Hepatocyte (in vitro differentiated cells): ENCODE data around the gene TBC1D5. TPM values are rescaled to one million over a fixed set of nuclear protein-coding genes. Genes with fewer than 3 reads are reported as not detected.

Experiments
- DNase-seq: peaks from one replicate; pipeline ENCODE4 v3.0.0-alpha.2; 2016; ENCODE audit warnings: low spot score
- H2AFZ ChIP-seq: fragments of 200-600 bp; sonication (generic); 2 replicates; pipeline ENCODE4 v1.6.0; 2016; ENCODE audit warnings: antibody characterized with exemption, mild to moderate bottlenecking
- H3K27ac ChIP-seq: fragments of 200-600 bp; sonication (generic); 2 replicates; pipeline ENCODE4 v1.5.1; 2016; ENCODE audit warnings: mild to moderate bottlenecking
- H3K27me3 ChIP-seq: fragments of 200-600 bp; sonication (generic); 2 replicates; pipeline ENCODE4 v1.6.1; 2016
- H3K36me3 ChIP-seq: fragments of 200-600 bp; sonication (generic); replicated peaks from 2 replicates; pipeline ENCODE4 v1.5.1; 2016; ENCODE audit warnings: low read depth; ENCODE audit not compliant: insufficient read depth
- H3K4me1 ChIP-seq: fragments of 200-600 bp; sonication (generic); 2 replicates; pipeline ENCODE4 v1.5.1; 2016; ENCODE audit warnings: mild to moderate bottlenecking, moderate library complexity; ENCODE audit not compliant: insufficient read depth
- H3K4me2 ChIP-seq: fragments of 200-600 bp; sonication (generic); 2 replicates; pipeline ENCODE4 v1.6.0; 2016
- H3K4me3 ChIP-seq: fragments of 200-600 bp; sonication (generic); 2 replicates; pipeline ENCODE4 v1.5.1; 2016; ENCODE audit warnings: mild to moderate bottlenecking
- H3K79me2 ChIP-seq: fragments of 200-600 bp; sonication (generic); 2 replicates; pipeline ENCODE4 v1.6.0; 2017; ENCODE audit warnings: mild to moderate bottlenecking
- H3K9me2 ChIP-seq: fragments of 200-600 bp; sonication (generic); replicated peaks from 2 replicates; pipeline ENCODE4 v1.6.0; 2017; ENCODE audit warnings: mild to moderate bottlenecking; ENCODE audit not compliant: insufficient read depth
- H3K9me3 ChIP-seq: fragments of 200-600 bp; sonication (generic); 2 replicates; pipeline ENCODE4 v1.5.1; 2016; ENCODE audit warnings: low read depth, mild to moderate bottlenecking
- H4K20me1 ChIP-seq: fragments of 200-600 bp; sonication (generic); 2 replicates; pipeline ENCODE4 v1.6.0; 2016; ENCODE audit warnings: mild to moderate bottlenecking; ENCODE audit not compliant: insufficient read depth, poor library complexity, severe bottlenecking
- EZH2 ChIP-seq: fragments of 200-600 bp; sonication (generic); IDR thresholded peaks from 2 replicates; pipeline ENCODE4 v1.6.1; 2016; ENCODE audit warnings: antibody characterized with exemption, mild to moderate bottlenecking, borderline replicate concordance
- EZH2phosphoT487 ChIP-seq: fragments of 200-600 bp; sonication (generic); IDR thresholded peaks from one replicate; pipeline ENCODE4 v1.6.1; 2018; ENCODE audit warnings: antibody characterized with exemption, mild to moderate bottlenecking, low read depth, moderate library complexity; ENCODE audit not compliant: unreplicated experiment, severe bottlenecking
- WGBS: methylation state at CpG from one replicate; pipeline ENCODE4 v1.1.6; 2016; ENCODE audit warnings: low lambda C conversion rate; ENCODE audit errors: missing lambda C conversion rate; 5-methylcytosine and 5-hydroxymethylcytosine counted together
- polyA plus RNA-seq: library from polyadenylated mRNA; unstranded; fragments of >200 nt; fragmentation: Nextera tagmentation; extraction: Ambion mirVana; gene quantifications from 2 replicates; pipeline ENCODE4 v1.2.1, GENCODE V29; 2016
- total RNA-seq: library from RNA; depleted of rRNA; stranded (reverse); fragments of >200 nt; gene quantifications from 2 replicates; pipeline ENCODE4 v1.2.3, GENCODE V29; 2014
- TF ChIP-seq, protein P1 (sequence below): fragments of 200-600 bp; sonication (generic); IDR thresholded peaks from 2 replicates; pipeline ENCODE4 v1.5.1; 2016; ENCODE audit warnings: antibody characterized with exemption, mild to moderate bottlenecking; ENCODE audit not compliant: poor library complexity

Gene TBC1D5
- total and polyA plus RNA-seq, 2 experiments from 2014 or later: 17.0 to 64.2 TPM

- Histone ChIP-seq H2AFZ (no peak overlapping the region), H3K9me2 (no peaks in the 10 kb centered on the region), H3K79me2 (peaks cover 7% of the 10 kb centered on the region), H3K36me3 (no peaks in the 10 kb centered on the region), H3K4me3 (no peak overlapping the region), H3K9me3 (no peaks in the 10 kb centered on the region), H3K27me3 (no peaks in the 10 kb centered on the region), H3K27ac (no peak overlapping the region), H3K4me1 (no peaks in the 10 kb centered on the region), H3K4me2 (no peak overlapping the region), H4K20me1 (no peaks in the 10 kb centered on the region)
- 81% methylated on average over 3 of the region's 3 CpGs for WGBS
- no peak for DNase-seq
- TF ChIP-seq EZH2: no peak
- no peak for TF ChIP-seq EZH2phosphoT487
- TF ChIP-seq, protein P1, sequence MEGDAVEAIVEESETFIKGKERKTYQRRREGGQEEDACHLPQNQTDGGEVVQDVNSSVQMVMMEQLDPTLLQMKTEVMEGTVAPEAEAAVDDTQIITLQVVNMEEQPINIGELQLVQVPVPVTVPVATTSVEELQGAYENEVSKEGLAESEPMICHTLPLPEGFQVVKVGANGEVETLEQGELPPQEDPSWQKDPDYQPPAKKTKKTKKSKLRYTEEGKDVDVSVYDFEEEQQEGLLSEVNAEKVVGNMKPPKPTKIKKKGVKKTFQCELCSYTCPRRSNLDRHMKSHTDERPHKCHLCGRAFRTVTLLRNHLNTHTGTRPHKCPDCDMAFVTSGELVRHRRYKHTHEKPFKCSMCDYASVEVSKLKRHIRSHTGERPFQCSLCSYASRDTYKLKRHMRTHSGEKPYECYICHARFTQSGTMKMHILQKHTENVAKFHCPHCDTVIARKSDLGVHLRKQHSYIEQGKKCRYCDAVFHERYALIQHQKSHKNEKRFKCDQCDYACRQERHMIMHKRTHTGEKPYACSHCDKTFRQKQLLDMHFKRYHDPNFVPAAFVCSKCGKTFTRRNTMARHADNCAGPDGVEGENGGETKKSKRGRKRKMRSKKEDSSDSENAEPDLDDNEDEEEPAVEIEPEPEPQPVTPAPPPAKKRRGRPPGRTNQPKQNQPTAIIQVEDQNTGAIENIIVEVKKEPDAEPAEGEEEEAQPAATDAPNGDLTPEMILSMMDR: no peak
Observed at GRCh38 chr3:17672506-17672905, 69.9 kb downstream of the TBC1D5 start.

GRCh38 chr3:17670749-17671148 lies 71.7 kb downstream of the TBC1D5 start:
- Histone ChIP-seq H3K4me2 (no peak overlapping the region), H4K20me1 (no peaks in the 10 kb centered on the region), H3K9me2 (no peaks in the 10 kb centered on the region), H3K9me3 (no peaks in the 10 kb centered on the region), H3K27ac (no peak overlapping the region), H3K4me1 (no peaks in the 10 kb centered on the region), H3K4me3 (no peak overlapping the region), H2AFZ (no peak overlapping the region), H3K79me2 (peaks cover 5% of the 10 kb centered on the region), H3K27me3 (no peaks in the 10 kb centered on the region), H3K36me3 (no peaks in the 10 kb centered on the region)
- TF ChIP-seq EZH2: no peak
- TF ChIP-seq EZH2phosphoT487: no peak
- TF ChIP-seq, protein P1: no peak
- no peak for DNase-seq
- WGBS: 44% methylated on average over 3 of the region's 3 CpGs

DNA sequence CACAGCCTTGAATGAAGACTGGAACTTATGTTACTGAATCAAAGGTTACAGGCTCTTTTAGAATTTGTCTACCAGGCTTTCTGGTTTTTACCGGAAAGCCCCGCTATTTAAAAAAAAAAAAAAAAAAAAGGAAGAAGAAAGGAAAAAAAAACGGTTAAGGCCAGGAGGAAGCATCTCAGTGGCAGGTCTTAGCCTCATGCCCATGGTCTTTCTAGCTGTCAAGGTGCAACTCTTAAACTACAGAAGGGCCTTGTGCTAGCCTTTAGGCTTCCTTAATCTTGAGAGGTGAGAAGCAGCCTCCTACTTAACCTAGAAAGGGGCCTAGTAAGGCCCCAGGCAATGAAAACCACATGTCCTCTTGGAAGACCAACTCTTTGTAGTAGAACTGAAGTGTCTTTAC lies 77.5 kb downstream of the TBC1D5 start:
- 84% methylated on average over 3 of the region's 3 CpGs for WGBS
- H3K4me1 ChIP-seq: no peaks in the 10 kb centered on the region

More for the DNA sequence above, 77.5 kb downstream of the TBC1D5 start:
- TF ChIP-seq EZH2 (no peak), EZH2phosphoT487 (no peak)
- TF ChIP-seq, protein P1: no peak
- Histone ChIP-seq H3K27me3 (no peaks in the 10 kb centered on the region), H4K20me1 (no peaks in the 10 kb centered on the region), H3K36me3 (no peaks in the 10 kb centered on the region), H2AFZ (no peak overlapping the region), H3K79me2 (no peaks in the 10 kb centered on the region), H3K9me3 (no peaks in the 10 kb centered on the region), H3K4me2 (no peak overlapping the region), H3K9me2 (no peaks in the 10 kb centered on the region), H3K4me3 (no peak overlapping the region), H3K27ac (no peak overlapping the region)
- no peak for DNase-seq
